HG02885 (cell line): Measurements from ENCODE around the gene ICOSLG.
"Not testable (repeated sequence)": the region's sequence is repeated elsewhere in the genome, so short reads cannot be mapped to it uniquely, and the experiment has no call there.

ENCODE experiments used
- ATAC-seq: cut with Tn5 transposase; IDR thresholded peaks from one replicate; pipeline ENCODE4 v1.9.1; 2021; ENCODE audit warnings: mild to moderate bottlenecking; ENCODE audit not compliant: unreplicated experiment, poor library complexity

The ICOSLG gene, protein sequence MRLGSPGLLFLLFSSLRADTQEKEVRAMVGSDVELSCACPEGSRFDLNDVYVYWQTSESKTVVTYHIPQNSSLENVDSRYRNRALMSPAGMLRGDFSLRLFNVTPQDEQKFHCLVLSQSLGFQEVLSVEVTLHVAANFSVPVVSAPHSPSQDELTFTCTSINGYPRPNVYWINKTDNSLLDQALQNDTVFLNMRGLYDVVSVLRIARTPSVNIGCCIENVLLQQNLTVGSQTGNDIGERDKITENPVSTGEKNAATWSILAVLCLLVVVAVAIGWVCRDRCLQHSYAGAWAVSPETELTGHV

DNA sequence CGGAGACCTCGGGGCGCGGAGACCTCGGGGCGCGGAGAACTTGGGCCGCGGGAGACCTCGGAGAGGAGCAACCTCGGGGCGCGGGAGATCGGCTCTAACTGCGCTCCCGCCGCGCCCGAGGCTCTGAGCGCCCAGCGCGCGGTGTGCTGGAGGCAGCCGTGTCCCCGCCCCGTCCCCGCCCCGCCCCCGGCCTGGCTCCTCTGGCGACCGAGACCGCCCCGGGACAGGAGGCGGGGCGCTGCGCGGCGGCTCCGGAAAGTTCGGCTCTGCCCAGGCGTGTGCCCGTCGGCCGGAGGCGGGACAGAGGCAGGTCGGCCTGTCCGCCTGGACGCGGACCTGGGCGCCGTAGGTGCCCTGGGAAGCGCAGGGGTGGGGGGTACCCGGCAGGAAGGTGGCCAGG, at the start of gene ICOSLG:
Gene ICOSLG (minus strand): TSS at position 102 of the 400 bp plus-strand sequence. CDS start 126 bp downstream, outside the sequence.
- peak; percentile 47 for ATAC-seq

DNA sequence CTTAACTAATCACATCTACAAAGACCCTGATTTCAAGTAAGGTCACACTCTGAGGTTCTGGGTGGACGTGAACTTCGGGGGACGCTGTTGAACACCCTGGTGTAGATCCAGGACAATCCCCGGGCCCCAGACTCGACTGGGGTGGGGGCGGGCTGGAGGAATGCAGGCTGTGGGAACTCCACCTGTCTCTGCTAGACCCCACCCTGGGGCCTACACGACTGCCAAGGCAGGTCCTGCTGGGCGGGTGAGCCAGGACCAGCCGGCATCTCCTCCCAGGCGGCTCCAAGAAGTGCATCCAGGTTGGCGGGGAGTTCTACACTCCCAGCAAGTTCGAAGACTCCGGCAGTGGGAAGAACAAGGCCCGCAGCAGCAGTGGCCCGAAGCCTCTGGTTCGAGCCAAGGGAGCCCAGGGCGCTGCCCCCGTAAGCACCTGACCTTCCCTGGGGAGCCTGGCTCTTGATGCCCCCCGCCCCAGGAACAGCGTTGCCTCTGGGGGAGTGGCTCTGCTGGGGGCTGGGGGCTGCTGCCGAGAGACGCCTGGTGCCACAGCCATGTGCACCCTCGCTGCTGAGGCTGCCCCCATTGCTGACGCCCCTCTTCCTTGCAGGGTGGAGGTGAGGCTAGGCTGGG, 48.8 kb upstream of the ICOSLG start:
- ATAC-seq, result no peak

DNA sequence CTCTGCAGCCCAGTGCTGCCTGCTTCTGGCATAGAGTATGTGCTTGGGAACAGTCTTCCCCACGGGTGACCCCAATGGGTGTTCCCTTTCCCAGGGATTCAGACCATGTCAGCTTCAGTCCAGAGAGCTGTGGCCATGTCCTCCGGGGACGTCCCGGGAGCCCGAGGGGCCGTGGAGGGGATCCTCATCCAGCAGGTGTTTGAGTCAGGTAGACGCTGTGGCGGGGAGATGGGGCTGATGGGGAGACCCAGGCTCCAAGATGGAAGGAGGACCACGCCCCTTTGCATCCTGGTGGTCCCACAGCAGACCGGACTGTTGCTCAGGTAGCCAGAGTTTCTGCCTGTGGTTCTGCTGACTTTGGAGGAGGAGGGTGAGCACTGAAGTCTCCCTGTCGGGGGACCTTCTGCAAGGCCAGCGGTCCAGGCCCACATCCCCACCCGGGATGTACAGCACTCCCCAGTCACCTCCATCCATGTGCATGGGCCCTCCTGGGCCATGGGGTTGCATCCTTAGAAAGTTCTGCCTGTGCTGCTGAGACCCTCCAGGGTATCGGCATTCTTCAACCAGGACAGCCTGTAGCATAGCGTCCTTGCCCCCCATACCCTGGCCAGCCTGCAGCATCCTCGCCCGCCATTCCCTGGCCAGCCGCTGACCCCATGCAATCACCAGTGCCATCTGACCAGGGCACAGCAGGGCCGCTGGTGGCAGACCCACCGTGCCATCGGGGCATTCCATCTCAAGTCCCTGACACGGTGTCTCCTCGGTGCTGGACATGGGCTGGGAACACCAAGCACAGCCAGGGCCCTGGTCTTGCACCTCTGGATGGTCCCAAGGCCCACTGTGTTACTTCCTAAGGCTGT, 47.7 kb upstream of the ICOSLG start:
- ATAC-seq, result no peak

DNA sequence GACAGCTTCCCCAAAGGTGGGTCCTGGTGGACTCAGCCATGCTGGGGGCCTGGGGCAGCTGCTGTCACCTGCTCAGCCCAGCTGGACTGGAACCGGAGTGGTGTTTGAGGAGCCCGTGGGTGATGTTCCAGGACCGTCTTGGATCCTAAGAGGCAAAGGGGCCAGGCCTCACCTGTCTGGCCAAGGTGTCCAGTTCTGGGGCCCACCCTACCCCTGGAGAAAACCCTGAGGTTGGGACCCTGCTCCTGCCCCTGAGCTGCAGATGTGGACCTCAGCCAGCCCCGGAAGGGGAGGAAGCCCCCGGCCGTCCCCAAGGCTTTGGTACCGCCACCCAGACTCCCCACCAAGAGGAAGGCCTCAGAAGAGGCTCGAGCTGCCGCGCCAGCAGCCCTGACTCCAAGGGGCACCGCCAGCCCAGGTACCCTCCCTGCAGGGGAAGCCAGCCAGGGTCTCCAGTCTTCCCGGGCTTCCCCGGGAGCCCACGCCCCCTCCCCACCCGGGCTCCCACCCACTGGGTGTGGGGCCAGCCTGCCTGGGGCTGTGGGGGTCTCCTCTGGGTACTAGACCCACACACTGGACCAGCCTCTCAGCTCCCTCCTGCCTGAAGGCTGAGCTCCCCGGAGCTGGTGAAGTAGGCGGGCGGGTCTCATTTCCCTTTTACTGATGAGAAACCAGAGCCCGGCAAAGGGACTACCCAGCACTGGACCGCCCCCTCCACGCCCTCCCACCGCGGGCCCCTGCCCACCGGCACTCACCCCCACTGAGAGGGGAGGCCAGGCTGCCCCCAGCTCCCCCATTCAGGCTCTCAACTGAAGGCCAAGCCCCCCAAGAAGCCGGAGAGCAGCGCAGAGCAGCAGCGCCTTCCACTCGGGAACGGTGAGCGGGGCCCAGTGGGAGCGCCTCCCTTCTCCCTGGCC, 46.2 kb upstream of the ICOSLG start:
- no peak for ATAC-seq

DNA sequence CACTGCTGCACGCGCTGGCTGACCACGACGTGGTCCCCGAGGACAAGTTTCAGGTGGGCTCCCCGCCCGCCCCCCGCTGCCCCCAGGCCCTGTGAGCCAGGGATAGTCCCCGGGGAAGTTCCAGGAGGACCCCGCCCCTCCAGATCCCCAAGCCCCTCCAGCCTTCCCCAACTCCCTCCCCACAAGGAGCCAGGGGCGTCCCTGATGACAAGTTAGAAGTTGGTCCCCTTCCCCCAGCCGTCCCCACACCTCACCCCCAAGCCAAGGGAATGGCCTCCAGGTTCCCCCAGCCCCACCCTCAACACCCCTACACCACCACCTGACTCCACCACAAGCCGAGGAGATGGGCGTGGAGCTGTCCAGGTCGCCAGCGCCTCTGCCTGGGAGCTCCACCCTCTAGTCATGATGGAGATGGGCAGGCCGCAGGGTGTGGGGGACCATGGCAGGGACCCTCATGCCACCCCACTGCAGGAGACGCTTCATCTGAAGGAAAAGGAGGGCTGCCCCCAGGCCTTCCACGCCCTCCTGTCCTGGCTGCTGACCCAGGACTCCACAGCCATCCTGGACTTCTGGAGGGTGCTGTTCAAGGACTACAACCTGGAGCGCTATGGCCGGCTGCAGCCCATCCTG, 45.5 kb upstream of the ICOSLG start:
- ATAC-seq, result no peak

DNA sequence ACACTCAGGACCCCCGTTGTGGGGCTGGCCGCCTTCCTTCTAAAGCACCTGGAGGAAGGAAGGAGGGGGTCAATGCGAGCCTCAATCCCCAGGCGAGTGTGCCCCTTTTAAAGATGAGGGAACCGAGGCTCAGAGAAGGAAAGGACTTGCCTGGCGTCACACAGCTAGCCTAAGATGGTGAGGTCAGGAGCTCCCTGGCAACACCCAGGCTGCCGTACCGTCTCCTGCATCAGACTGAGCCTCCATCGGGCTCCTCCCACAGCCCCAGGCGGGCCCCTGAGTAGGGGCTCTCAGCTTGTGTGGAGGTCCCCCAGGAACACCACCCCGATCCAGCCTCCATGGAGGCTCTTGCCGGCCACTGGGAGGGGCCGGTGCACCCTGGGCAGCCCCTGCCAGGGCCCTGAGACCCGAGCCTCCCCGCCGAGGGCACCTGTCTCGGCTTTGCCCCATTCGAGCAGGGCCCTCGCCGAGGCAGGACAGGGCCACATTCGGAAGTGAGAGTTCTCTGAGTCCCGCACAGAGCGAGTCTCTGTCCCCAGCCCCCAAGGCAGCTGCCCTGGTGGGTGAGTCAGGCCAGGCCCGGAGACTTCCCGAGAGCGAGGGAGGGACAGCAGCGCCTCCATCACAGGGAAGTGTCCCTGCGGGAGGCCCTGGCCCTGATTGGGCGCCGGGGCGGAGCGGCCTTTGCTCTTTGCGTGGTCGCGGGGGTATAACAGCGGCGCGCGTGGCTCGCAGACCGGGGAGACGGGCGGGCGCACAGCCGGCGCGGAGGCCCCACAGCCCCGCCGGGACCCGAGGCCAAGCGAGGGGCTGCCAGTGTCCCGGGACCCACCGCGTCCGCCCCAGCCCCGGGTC, 44.6 kb upstream of the ICOSLG start, which contains the start of gene AIRE:
Gene AIRE (plus strand): TSS at position 739 of the 855 bp plus-strand sequence. CDS start 131 bp downstream, outside the sequence.
- ATAC-seq, result no peak

DNA sequence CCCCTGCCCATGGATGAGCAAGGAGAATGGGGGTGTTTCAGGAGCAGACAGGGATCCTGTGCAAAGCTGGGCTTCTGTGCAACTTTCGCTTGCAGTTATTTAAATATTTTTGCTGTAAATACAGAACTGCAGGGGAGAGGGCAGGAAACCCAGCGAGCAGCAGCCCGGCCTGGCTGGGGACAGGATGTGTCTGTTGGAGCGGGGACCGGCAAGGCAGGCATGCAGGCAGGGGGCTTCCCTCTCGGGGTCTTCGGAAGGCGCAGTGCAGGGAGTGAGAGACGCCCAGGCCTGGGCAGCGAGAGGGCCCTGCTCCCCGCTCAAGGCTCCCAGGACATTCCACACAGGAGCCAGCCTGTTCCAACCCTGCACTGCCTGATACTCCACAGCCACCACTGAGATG, 43.2 kb upstream of the ICOSLG start:
- ATAC-seq, result no peak

DNA sequence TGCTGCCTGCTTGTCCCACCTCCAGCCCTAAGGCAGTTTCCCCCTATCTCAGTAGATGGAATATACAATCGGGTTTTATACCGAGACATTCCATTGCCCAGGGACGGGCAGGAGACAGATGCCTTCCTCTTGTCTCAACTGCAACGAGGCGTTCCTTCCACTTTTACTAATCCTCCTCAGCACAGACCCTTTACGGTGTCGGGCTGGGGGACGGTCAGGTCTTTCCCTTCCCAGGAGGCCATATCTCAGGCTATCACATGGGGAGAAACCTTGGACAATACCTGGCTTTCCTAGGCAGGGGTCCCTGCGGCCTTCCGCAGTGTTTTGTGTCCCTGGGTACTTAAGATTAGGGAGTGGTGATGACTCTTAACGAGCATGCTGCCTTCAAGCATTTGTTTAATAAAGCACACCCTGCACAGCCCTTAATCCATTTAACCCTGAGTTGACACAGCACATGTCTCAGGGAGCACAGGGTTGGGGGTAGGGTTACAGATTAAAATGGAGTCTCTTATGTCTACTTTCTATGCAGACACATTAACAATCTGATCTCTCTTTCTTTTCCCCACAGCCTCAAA, 42.6 kb upstream of the ICOSLG start:
- ATAC-seq, result not testable (repeated sequence)

DNA sequence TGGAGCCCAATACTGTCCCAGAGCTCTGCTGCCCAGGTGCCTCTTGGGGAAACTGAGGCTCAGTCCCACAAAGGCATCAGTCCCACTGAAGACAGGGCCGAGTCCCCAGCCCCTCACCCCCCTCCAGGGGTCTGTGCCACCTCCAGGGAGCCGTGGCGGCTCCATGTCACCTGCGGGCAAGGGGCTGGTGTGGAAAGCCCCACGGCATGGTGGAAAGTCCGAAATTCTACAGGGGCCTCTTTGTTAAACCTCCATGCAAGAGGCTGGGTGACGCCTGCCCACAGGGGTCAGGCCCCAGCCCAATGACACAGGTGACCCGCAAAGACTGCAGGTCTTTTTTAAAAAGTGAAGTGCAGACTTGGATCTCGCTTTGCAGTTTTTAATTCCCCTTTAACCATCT, 41.6 kb upstream of the ICOSLG start:
- ATAC-seq, result no peak

DNA sequence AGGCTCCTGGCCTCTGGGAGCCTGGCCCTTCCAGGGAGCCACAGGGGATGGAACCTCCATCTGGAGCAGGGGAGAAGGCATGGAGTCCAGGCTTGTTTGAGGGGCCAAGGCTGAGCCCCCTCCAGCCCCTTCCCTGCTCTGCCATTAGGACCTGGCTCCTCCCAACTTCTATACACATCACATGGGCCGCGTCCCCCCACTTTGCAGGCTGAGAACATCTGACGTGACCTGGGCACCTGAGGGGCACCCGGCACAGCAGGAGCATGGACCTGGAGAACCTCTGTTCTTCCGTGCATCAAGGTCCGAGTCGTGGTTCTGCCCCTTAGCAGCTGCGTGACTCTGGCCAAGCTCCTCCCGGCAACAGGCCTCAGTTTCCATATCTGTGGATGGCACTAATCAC, 41.1 kb upstream of the ICOSLG start:
- no peak for ATAC-seq

DNA sequence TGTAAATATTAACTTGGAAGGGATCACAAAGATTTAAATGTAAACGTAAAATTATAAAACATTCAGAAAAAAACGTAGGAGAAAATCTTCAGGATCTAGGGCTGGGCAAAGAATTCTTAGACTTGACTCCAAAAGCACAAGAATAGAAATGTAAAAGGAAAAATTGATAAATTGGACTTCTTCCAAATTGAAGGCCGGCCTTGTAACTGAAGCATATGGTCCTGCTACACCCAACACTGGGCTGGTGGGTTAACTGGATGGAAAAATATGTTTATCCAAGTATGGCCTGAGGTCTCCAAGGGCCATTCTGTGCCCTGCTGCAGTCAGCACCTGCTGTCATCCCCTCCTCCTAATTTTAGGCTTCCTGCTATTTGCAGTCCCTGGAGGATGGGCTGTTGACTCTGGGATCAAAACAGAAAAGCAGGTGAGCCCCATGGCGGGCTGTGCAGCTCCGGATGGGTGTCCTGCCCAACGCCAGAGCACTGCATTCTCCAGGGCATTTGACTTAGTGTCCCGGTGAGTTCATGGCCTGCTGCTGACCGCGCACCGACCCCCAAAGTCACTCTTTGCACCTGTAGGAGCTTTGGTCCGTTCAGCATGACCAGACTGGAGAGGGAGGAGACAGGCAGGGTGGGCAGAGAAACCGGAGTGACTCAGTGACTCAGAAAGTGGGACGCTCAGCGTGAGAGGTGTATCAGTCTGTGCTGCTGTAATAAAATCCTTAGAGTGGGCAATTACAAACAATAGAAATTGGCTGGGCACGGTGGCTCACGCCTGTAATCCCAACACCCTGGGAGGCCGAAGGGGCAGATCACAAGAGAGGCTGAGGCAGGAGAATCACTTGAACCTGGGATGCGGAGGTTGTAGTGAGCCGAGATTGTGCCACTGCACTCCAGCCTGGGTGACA, 38.9 kb upstream of the ICOSLG start:
- no peak for ATAC-seq

DNA sequence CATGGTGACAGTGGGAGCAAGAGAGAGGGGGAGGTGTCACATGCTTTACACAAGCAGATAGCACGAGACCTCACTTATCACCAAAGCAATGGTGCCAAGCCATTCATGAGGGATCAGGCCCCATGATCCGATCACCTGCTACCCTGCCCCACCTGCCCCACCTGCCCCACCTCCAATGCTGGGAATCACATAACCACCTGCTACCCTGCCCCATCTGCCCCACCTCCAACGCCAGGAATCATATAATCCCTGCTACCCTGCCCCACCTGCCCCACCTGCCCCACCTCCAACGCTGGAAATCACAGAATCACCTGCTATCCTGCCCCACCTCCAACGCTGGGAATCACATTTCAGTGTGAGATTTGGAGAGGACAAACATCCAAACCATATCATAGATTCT, 34.3 kb upstream of the ICOSLG start:
- no peak for ATAC-seq

DNA sequence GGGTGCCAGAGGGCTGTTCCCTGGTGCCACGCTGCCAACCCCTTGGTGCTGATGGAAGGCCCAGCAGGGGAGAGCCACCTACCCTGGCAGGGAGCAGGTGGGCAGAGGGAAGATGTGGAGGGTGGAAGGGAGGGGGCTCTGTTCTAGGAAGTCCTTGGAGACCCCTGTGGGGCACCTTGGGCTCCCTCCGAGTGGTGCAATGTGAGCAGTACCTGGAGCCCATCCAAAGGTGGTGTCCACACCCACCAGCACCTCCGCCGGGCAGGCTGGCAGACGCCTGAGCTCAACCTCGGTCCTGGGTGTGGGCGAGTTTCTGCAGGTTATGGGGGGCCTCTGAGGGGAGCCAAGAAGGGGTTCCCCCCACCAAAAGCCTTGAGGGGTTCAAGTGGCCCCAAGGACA, 32.3 kb upstream of the ICOSLG start:
- no peak for ATAC-seq

DNA sequence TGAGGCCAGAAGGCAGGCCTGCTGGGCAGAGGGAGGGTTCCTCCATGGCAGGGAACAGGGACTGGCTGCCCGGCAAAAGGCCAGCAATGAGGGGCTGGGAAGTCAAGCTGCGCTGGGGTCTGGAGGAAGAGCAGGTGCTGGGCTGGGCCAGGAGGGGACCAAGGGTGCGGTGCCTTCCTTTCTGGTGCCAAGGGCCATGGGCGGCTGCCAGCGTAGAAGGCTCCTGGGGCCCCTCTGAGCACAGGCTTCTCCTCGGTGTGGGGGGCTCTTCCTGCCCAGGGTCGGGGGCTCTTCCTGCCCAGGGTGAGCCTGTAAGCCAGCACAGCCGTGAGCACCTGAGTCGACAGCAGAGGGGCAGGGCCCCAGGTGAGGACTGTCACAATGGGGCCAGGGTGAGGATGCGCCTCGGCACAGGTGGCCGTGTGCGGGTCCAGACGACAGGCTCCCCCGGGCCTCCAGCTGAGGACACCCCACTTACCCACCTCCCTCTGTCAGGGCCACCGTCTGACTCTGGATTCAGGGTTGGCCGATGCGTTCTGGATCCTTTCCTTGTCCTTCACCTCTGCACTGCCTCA, 31.6 kb upstream of the ICOSLG start:
- ATAC-seq, result no peak

DNA sequence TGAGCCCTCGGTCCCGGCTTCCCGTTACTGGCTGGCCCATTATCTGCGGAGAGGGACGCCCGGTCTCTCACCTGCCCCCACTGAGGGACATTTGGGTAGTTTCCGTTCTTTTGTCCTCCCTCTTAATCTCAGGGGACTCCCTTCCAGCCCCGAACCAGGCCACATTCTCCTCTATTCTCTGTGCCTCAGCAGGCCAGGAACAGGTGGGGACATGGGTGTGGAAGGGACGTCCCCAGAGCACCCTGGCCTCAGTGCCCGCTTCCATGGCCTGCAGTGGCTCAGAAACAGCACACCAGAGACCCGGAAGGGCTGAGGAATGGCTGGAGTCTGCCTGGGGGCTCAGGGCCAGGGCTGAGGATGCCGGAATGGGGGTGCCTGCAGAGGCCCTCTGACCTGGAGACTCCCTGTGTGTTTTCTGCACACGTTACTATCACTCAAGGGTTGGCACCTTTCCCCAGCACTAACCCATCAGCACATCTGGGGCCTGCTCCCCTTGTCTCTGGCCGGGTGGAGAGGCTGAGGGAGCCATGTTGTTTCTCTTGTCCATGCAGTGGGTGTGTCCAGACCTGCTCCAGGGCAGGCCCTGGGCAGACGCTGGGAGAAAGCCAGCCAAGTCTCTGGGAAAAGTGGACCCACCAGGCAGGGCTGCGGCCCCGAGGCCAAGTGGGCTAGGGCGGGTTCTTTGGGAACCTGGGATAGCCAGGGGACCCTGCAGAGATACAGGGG, 31.0 kb upstream of the ICOSLG start:
- ATAC-seq, result no peak

DNA sequence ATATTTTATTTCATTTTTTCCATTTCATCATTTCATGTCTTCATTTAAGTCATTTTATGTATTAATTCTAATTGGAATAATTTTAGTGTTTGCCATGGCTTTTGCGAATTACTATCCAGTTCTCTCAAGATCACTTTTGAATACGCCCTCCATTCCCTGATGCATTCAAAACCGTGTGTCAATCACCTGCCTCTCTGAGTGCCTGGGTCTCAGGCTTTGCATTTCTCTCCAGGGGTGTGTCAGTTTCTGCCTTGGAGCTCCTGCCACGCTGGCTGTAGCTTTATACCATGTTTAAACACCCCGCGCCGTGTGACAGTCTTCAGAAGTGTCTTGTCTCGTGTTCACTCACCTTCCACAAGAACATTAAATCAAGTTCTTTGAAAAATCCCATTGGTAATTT, 28.3 kb upstream of the ICOSLG start:
- no peak for ATAC-seq
